GM13977 (cell line): ENCODE results near the gene HPRT1.

Source experiments
- DNase-seq: peaks from one replicate; pipeline ENCODE4 v3.0.0; 2012; ENCODE audit warnings: low spot score
- in situ Hi-C: fragments of 300-500 bp; cut with MboI; formaldehyde crosslinking; loops from one replicate; pipeline ENCODE4 v1.12.0; 2022; ENCODE audit warnings: low sequenced_read_pairs, low pct_unique_long_range_greater_than_20kb, mixed read lengths, inconsistent platforms; ENCODE audit not compliant: unreplicated experiment
- TF ChIP-seq, protein P1 (sequence below): IDR thresholded peaks from 2 replicates; pipeline ENCODE4 v1.5.1; 2012; ENCODE audit warnings: mild to moderate bottlenecking, control low read depth; ENCODE audit not compliant: insufficient read depth; ENCODE audit errors: extremely low read depth, missing control alignments

The HPRT1 gene

DNA sequence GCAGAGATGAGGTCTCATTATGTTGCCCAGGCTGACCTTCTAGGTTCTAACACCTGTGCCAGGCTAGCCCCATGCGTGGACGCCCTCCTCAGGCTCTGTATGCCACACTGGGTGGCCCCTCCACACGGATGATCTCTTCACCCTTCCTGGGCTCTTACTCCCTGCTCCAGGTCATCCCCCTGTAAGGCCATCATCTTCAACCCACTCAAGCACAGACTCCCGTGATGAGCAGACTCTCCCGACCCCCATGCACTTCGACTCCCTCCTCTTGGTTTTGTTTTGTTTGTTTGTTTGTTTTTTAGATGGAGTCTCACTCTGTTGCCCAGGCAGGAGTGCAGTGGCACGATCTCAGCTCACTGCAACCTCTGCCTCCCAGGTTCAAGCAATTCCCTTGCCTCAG lies 70.9 kb downstream of the HPRT1 start:
- no peak for DNase-seq
- in situ Hi-C loops, result no loop called here
- TF ChIP-seq, protein P1, sequence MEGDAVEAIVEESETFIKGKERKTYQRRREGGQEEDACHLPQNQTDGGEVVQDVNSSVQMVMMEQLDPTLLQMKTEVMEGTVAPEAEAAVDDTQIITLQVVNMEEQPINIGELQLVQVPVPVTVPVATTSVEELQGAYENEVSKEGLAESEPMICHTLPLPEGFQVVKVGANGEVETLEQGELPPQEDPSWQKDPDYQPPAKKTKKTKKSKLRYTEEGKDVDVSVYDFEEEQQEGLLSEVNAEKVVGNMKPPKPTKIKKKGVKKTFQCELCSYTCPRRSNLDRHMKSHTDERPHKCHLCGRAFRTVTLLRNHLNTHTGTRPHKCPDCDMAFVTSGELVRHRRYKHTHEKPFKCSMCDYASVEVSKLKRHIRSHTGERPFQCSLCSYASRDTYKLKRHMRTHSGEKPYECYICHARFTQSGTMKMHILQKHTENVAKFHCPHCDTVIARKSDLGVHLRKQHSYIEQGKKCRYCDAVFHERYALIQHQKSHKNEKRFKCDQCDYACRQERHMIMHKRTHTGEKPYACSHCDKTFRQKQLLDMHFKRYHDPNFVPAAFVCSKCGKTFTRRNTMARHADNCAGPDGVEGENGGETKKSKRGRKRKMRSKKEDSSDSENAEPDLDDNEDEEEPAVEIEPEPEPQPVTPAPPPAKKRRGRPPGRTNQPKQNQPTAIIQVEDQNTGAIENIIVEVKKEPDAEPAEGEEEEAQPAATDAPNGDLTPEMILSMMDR, result no peak

DNA sequence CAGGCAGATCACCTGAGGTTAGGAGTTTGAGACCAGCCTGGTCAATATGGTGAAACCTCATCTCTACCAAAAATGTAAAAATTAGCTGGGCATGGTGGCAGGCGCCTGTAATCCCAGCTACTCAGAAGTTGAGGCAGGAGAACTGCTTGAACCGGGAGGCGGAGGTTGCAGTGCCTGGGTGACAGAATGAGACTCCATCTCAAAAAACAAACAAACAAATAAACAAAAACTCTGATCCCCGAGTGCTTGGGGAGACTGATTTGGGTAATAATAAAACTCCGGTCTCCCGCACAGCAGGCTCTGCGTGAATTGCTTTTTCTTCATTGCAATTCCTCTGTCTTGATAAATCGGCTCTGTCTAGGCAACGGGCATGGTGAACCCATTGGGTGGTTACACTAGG lies 73.4 kb downstream of the HPRT1 start:
- in situ Hi-C loops, result no loop called here
- DNase-seq, result no peak
- TF ChIP-seq, protein P1, result no peak

DNA sequence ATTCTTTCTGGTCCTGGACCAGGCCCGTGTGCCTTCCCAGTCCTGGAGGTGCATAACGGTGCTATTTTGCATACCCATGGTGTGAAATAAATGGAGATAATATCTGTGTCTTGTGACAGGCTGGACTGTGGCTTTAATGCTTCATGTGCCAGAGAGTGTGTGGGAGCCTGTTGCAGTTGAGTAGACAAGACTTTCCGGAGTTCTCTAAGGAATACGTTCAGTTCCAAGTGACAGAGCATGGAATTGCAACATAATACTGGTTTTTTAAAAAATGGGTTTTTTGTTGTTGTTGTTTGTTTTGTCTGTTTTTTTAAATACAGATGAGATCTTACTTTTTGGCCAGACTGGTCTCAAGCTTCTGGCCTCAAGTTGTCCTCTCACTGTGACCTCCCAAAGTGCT lies 74.0 kb downstream of the HPRT1 start:
- TF ChIP-seq, protein P1, result no peak
- no peak for DNase-seq
- in situ Hi-C loops, result no loop called here

DNA sequence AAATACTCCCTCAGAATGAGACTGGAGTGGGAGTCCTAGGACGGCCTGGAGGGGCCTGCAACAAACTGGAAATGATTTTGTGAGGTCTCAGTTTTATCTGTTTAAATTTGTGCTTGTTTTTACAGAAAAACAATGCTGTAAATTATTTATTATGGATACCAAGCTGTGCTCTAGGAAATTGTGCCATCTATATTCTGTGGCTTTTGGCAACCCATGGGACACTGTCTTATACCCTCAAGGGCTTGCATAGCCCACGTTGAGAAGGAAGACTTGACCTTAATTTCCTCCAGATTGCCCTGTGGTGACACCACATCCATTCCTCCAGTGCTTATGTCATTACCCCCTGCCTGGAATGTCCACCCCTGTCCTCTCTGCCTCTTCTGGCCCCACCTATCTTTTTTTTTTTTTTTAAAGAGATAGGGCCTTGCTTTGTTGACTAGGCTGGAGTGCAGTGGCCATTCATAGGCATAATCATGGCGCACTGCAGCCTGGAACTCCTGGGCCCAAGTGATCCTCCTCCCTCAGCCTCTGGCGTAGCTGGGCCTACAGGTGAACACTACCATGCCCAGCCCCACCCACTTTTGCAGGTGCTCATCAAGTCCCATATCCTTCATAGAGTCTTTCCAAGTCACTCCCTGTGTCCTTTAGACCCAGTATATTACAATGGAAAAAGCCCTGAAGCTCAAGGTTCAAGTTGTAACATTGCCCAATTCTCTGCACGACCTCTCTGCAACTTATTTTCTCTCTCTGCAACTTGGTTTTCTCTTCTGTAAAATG lies 77.4 kb downstream of the HPRT1 start:
- TF ChIP-seq, protein P1, result no peak
- DNase-seq, result no peak
- in situ Hi-C loops, result no loop called here

DNA sequence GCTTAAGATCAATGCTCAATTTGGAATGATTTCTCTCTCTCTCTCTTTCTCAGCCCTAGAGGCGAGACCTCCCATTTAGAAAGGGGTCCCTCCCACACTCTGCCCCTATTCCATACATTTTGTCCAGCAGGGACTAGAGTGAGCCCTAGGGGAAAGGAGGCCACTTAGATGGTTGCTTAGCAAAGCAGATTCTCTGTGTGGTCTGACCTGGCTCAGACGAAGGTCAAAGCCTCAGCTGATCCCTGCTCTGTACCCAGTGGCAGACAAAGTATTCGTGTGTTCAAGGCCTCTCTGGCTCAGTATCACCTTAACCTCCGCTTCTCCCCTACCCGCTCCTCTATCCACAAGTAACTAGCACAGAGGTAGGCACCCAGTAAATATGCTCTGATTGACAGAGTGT lies 78.4 kb downstream of the HPRT1 start:
- in situ Hi-C loops, result no loop called here
- TF ChIP-seq, protein P1, result no peak
- DNase-seq, result no peak

DNA sequence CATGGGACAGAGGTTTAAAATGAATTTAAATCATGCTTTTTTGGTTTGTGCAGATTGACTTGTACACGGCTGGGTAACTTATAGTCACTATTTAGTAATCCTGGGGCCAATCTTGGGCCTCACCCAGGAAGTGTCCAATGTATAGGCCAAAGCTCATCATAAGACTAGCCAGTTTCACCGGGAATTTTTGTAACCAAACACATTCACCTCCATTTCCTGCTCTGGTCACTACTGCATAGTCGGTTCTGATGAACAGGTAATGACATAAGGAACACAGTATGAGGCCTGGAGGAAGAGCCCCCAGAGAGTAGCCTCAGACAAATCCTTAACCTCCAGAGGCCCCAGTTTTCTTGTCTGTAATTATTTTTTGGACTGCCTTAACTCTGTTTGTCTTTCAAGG lies 81.9 kb downstream of the HPRT1 start:
- in situ Hi-C loops, result no loop called here
- no peak for DNase-seq
- TF ChIP-seq, protein P1, result no peak
